Stimulated activated CD4-positive, alpha-beta T cell treated with anti-CD3 and anti-CD28 coated beads, Interleukin-1b, Interleukin-23, amount 100 ng/mL, for 1 hour (primary cell): ENCODE results near the gene FBXO30.

Experiments
- DNase-seq, 2 donors: peaks; one replicate each; pipeline ENCODE4 v3.0.0-alpha.2; 2020; ENCODE audit warnings: low read depth in 2 of 2

The FBXO30 gene

GRCh38 chr6:145819994-145820393 is 5.4 kb upstream of the FBXO30 start:
- DNase-seq: no peak

GRCh38 chr6:145818796-145819195 is 4.2 kb upstream of the FBXO30 start:
- no peak for DNase-seq

- no peak for DNase-seq
Measured at GRCh38 chr6:145816392-145816791, 1.8 kb upstream of the FBXO30 start.

- DNase-seq: no peak
Measured at GRCh38 chr6:145815309-145816274, 997 bp upstream of the FBXO30 start.

DNA sequence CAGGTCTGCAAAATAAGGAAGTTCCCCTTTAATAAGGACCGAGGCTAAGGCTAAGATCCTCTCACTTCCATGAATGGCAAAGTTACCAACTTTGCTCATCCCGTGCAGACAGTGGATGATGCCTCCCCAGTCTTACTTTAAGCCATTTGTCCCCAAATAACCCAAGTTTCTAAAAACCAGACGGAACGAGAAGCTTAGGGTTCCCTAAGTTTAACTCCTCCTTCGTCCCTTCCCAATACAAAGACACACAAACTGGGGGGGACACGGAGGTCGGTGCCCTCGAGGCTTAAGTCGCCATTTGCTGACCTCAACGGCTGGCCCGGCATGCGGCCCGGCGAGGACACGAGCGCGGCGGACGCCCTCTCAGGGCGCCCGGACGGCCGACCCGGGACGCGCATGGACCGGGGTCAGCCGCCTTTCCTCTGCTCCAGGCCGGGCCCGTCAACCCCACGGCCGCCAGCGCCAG is 527 bp downstream of the FBXO30 start:
- no peak for DNase-seq

DNA sequence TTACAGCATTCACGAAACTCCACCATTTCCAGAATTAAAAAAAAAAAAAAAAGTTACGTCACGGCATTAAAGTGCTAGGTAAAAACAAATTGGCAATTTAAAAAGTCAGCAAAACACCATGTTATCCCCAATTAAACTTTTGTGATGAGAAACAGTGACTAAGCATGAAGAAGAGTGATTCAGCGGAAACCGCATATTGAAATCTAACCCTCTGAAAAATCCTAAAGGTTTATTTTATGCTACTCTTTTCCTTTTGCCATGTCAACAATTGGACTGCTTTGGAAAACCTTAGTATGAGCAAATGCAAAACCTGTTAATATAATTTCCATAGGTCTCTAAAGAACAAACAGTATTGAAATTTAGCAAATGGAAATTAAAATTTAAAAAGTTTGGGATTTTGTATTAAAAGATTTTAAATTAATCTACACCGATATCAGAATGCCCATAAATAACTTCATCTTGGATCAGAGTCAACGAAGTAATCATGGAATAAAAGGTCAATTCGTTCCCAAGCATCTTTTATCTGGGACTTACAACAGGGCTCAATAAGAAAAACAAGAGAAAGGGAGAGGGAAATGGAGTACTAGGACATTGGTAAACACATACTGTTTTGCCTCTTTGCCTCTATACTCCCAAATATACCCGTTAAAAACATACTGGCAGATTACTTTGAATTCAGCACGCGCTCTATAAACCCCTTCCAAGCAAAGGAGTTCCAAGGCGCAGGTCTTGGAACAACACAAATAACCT is 1.1 kb downstream of the FBXO30 start:
- DNase-seq: no peak

GRCh38 chr6:145811741-145812140 is 2.9 kb downstream of the FBXO30 start:
- no peak for DNase-seq

GRCh38 chr6:145809785-145810184 is 4.8 kb downstream of the FBXO30 start:
- no peak for DNase-seq

- no peak for DNase-seq
Measured at GRCh38 chr6:145809211-145809610, 5.4 kb downstream of the FBXO30 start.

DNA sequence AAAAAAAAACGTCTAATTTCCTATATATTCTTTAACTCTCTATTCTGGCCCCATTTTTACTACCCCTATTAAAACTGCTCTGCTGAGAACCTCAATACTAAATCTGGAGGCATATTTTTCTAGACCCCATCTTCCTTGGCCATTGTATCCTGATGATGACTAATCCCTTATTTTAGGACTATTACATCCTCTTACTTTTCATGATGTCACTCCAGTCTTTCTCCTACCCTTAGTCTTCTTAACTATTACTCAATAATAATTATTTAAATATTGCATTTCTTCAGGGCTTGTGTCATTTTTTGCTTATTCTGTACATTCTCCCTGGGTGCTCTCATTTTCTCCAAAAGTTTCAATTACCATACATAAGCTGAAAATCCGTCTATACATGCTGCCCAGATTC is 6.4 kb downstream of the FBXO30 start:
- DNase-seq: no peak

DNA sequence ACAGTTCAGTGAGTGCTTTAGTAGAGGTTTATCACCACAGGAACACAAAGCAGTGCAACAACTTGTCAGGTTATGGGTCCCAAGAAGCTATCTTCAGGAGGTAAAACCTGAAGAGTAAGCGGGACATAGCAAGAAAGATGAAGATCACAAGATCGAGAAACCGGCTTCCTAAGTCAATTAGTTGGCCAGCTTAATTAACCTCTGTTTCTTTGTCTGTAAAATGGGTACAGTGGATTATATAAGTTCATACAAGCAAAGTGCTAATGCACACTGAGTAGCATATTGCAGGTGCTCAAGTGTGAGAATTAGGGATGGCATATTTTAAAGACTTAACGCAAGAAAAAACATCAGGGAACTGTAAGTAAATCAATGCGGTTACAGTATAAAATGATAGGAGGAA is 12.5 kb downstream of the FBXO30 start:
- no peak for DNase-seq

GRCh38 chr6:145801021-145801420 is 13.6 kb downstream of the FBXO30 start:
- DNase-seq: no peak

GRCh38 chr6:145798530-145798929 is 16.1 kb downstream of the FBXO30 start:
- no peak for DNase-seq

- no peak for DNase-seq
Measured at GRCh38 chr6:145789443-145789842, 25.2 kb downstream of the FBXO30 start.

DNA sequence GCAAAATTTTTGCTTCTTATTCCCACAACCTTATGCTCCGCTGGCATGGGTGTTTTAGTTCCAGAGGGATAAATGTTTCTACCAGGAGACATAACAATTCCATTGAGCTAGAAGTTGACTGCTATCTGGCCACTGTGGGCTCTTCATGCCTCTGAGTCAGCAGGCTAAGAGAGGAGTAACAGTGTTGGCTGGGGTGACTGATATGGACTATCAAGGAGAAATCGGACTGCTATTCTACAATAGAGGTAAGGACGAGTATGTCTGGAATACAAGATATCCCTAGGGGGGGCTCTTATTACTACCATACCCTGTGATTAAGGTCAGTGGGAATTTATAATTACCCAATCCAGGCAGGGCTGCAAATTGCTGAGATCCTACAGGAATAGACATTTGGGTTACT is 26.9 kb downstream of the FBXO30 start:
- no peak for DNase-seq

GRCh38 chr6:145784683-145785082 is 29.9 kb downstream of the FBXO30 start:
- DNase-seq: no peak

DNA sequence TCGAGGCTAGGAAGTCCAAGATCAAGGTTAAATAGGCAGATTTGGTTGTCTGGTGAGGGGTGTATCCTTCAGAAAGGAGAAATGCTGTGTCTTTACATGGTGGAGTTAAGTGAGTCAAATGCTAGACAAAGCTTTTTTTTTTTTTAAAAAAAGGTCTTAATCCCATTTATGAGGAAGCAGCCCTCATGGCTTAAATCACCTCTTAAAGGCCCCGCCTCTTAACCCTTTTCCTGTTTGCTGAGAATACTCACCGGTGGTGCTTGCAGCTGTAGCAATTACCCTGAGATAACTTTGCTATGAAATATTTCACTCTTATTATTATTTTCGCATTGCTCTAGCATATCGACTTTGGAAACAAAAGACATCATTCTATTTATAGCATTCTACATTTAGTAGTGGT is 30.8 kb downstream of the FBXO30 start:
- DNase-seq: no peak

DNA sequence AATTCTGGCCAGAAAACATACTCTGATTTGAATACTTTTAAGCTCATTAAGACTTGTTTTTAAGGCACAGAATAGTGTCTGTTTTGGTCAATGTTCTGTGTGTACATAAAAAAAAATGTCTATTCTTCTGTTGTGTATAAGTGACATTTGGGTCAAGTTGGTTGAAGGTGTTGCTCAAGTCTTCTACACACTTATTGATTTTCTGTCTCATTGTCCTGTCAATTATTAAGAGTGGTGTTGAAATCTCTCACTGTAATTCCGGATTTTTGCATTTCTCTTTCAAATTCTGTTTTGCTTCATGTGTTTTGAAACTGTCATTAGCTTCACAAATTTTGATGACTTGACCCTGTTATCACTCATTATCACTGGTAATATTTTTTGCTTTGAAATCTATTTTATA is 41.7 kb downstream of the FBXO30 start:
- DNase-seq: no peak

GRCh38 chr6:145765449-145765848 is 49.1 kb downstream of the FBXO30 start:
- no peak for DNase-seq

DNA sequence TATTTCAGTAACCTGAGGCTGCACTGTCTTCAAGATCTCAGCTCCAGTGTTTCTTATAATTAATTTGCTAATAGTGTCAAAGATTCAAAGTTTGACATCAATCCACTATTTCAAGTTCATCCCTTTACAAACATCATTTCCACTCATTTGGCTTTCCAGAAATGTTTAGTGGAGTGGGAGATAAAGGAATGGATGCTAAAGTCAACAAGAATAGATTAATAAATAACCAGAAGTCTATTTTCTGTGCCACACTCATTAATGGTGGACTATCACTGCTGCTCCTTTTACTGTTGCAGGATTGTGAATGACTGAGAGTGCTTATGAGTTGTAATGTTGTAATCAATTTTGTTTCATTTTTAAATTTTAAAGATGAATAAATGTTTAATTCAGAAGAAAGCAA is 50.9 kb downstream of the FBXO30 start:
- DNase-seq: no peak

GRCh38 chr6:145761584-145761983 is 53.0 kb downstream of the FBXO30 start:
- DNase-seq: no peak

DNA sequence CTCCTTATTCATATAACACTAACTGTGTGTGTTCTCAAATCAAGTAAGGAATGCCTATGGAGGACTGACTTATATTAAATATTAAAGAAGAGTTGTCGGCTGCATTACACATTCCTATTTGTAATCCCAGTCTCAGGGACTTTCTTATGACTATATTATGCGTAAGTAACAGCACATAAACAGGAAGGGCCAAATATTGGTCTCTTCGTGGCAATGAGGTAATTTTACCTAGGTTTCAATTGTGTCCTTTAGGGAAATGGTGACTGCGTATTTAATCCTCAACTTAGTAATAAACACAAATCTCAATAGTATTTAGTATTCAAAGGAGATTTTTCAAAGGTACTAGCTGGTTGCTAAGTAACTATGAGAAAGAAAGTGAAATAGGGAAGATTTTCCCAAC is 56.5 kb downstream of the FBXO30 start:
- no peak for DNase-seq

DNA sequence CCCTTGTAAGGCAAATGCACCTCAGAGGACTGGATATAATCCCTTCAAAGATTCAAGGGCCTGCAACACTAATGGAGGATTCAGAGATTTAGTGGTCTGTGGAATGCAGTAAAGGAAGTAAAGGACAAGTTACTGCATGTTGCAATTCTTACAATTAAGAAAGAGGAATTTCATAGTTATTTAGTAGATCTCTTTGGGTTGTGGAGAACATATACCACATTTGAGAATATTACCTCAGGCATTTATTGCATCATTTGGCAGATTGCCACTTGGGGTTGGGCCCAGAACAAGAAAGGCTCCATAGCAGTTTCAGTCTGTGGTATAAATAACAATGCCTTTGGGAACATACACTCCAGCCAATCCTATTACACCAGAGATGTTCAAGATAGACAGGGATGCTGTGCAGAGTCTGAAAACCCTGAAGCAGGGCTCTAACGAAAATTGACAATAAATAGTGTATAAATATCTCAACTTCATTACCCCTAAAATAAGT is 58.4 kb downstream of the FBXO30 start:
- DNase-seq: no peak
